Uterus (tissue), 4 donors: ENCODE measurements around the gene STK39. TPM values are rescaled to one million over a fixed set of nuclear protein-coding genes. Genes with fewer than 3 reads are reported as not detected.
"Not testable (repeated sequence)": the region's sequence is repeated elsewhere in the genome, so short reads cannot be mapped to it uniquely, and the experiment has no call there.

ENCODE experiments used
- DNase-seq, 2 donors: peaks; one replicate each; pipeline ENCODE4 v3.0.0-alpha.2; 2019 to 2020
- H3K27ac ChIP-seq, 2 donors: fragments of 200-600 bp; sonication (generic); 1 replicate in 1 of 2; 2 replicates in 1 of 2; pipeline ENCODE4 v1.5.1; 2016 to 2018
- H3K27me3 ChIP-seq, 2 donors: fragments of 200-600 bp; sonication (generic); one replicate each; pipeline ENCODE4 v1.5.1; 2018 to 2019; ENCODE audit warnings: control low read depth in 1 of 2
- H3K36me3 ChIP-seq, 2 donors: fragments of 200-600 bp; sonication (generic); one replicate each; pipeline ENCODE4 v1.5.1; 2019; ENCODE audit warnings: control low read depth in 1 of 2
- H3K4me1 ChIP-seq, 2 donors: fragments of 200-600 bp; sonication (generic); one replicate each; pipeline ENCODE4 v1.5.1; 2018 to 2019; ENCODE audit warnings: control low read depth in 1 of 2
- H3K4me3 ChIP-seq, 2 donors: fragments of 200-600 bp; sonication (generic); 1 replicate in 1 of 2; 2 replicates in 1 of 2; pipeline ENCODE4 v1.5.1; 2018 to 2019; ENCODE audit warnings: mild to moderate bottlenecking in 1 of 2
- H3K9me3 ChIP-seq, 2 donors: fragments of 200-600 bp; sonication (generic); one replicate each; pipeline ENCODE4 v1.5.1; 2019; ENCODE audit warnings: control low read depth in 1 of 2
- CTCF ChIP-seq, 4 experiments: fragments of 200-600 bp in 2 of 4; fragments of 450-650 bp in 2 of 4; sonication (generic) in 2 of 4; IDR thresholded peaks; one replicate each; pipeline ENCODE4 v1.5.1; 2016 to 2019; ENCODE audit warnings: antibody characterized with exemption in 4 of 4, mild to moderate bottlenecking in 2 of 4, moderate library complexity in 1 of 4
- POLR2A ChIP-seq, 2 donors: fragments of 450-650 bp; IDR thresholded peaks; one replicate each; pipeline ENCODE4 v1.6.1; 2016; ENCODE audit warnings: antibody characterized with exemption in 2 of 2, mild to moderate bottlenecking in 1 of 2, moderate library complexity in 1 of 2
- intact Hi-C: fragments of 100-400 bp; cut with DNase I; formaldehyde crosslinking; loops from one replicate; pipeline ENCODE4 v1.15.1; 2023; ENCODE audit warnings: low total_unique reads
- total RNA-seq, 4 donors: library from RNA; depleted of rRNA in 3 of 4; stranded (reverse); fragments of >200 nt in 3 of 4; gene quantifications; one replicate each; pipeline versions ENCODE4 v1.1.0 to v1.2.4, GENCODE V29; 2014 to 2023
- donor health status: DM: yes; HTN: yes; CAD: no.

Gene STK39
- total RNA-seq, 4 donors from 2014 or later: 5.0 to 23.6 (median 9.8) TPM

GRCh38 chr2:168132389-168132788 is 115.0 kb downstream of the STK39 start:
- intact Hi-C loops: no loop called here
- TF ChIP-seq CTCF (IDR thresholded peaks at IDR 0.05) (no peak), POLR2A (IDR thresholded peaks at IDR 0.05) (no peak)
- H3K27ac ChIP-seq: no peak overlapping the region
- no peaks in the 10 kb centered on the region for H3K36me3 ChIP-seq
- H3K9me3 ChIP-seq: no peaks in the 10 kb centered on the region
- DNase-seq: no peak
- H3K27me3 ChIP-seq: no peaks in the 10 kb centered on the region
- no peaks in the 10 kb centered on the region for H3K4me1 ChIP-seq
- no peak overlapping the region for H3K4me3 ChIP-seq

GRCh38 chr2:168130346-168130745 is 117.0 kb downstream of the STK39 start:
- intact Hi-C loops: no loop called here
- no peak for DNase-seq

GRCh38 chr2:168127371-168127770 is 120.0 kb downstream of the STK39 start:
- H3K9me3 ChIP-seq: no peaks in the 10 kb centered on the region
- DNase-seq: no peak
- no peak overlapping the region for H3K4me3 ChIP-seq
- no peaks in the 10 kb centered on the region for H3K4me1 ChIP-seq
- H3K36me3 ChIP-seq: no peaks in the 10 kb centered on the region
- intact Hi-C loops: no loop called here
- H3K27me3 ChIP-seq: no peaks in the 10 kb centered on the region
- H3K27ac ChIP-seq: no peak overlapping the region
- TF ChIP-seq CTCF (IDR thresholded peaks at IDR 0.05) (no peak), POLR2A (IDR thresholded peaks at IDR 0.05) (no peak)

More at GRCh38 chr2:168130346-168130745, 117.0 kb downstream of the STK39 start:
- Histone ChIP-seq H3K27ac (no peak overlapping the region), H3K9me3 (no peaks in the 10 kb centered on the region), H3K4me1 (no peaks in the 10 kb centered on the region), H3K27me3 (no peaks in the 10 kb centered on the region), H3K36me3 (no peaks in the 10 kb centered on the region), H3K4me3 (no peak overlapping the region)
- TF ChIP-seq CTCF (IDR thresholded peaks at IDR 0.05) (no peak), POLR2A (IDR thresholded peaks at IDR 0.05) (no peak)

- H3K9me3 ChIP-seq, H3K36me3 ChIP-seq, H3K27me3 ChIP-seq, H3K4me1 ChIP-seq, DNase-seq, H3K4me3 ChIP-seq, intact Hi-C loops, H3K27ac ChIP-seq: not testable (repeated sequence)
Observed at GRCh38 chr2:168122210-168122609, 125.2 kb downstream of the STK39 start.

GRCh38 chr2:168120730-168121129 is 126.7 kb downstream of the STK39 start:
- intact Hi-C loops: no loop called here
- Histone ChIP-seq H3K27me3 (no peaks in the 10 kb centered on the region), H3K9me3 (no peaks in the 10 kb centered on the region), H3K4me3 (no peak overlapping the region), H3K36me3 (no peaks in the 10 kb centered on the region), H3K27ac (no peak overlapping the region), H3K4me1 (no peaks in the 10 kb centered on the region)
- DNase-seq: no peak
- TF ChIP-seq POLR2A (IDR thresholded peaks at IDR 0.05) (no peak), CTCF (IDR thresholded peaks at IDR 0.05) (no peak)

GRCh38 chr2:168120310-168120709 is 127.1 kb downstream of the STK39 start:
- TF ChIP-seq CTCF (IDR thresholded peaks at IDR 0.05): no peak
- no peak for TF ChIP-seq POLR2A (IDR thresholded peaks at IDR 0.05)
- intact Hi-C loops: no loop called here
- no peak overlapping the region for H3K27ac ChIP-seq
- no peaks in the 10 kb centered on the region for H3K9me3 ChIP-seq
- H3K27me3 ChIP-seq: no peaks in the 10 kb centered on the region
- no peak overlapping the region for H3K4me3 ChIP-seq
- no peaks in the 10 kb centered on the region for H3K4me1 ChIP-seq
- H3K36me3 ChIP-seq: no peaks in the 10 kb centered on the region
- no peak for DNase-seq
